C4-2B (cell line): ENCODE results near the gene KCNK6.

ENCODE experiments used
- H3K27ac ChIP-seq: fragments of 450-650 bp; 2 replicates; pipeline ENCODE4 v1.5.1; 2017
- CTCF ChIP-seq: fragments of 450-650 bp; conservative IDR thresholded peaks from 2 replicates; pipeline ENCODE4 v1.5.1; 2017; ENCODE audit warnings: mild to moderate bottlenecking
- ZFX ChIP-seq: fragments of 450-650 bp; IDR thresholded peaks from 2 replicates; pipeline ENCODE4 v1.6.1; 2017

Gene KCNK6

DNA sequence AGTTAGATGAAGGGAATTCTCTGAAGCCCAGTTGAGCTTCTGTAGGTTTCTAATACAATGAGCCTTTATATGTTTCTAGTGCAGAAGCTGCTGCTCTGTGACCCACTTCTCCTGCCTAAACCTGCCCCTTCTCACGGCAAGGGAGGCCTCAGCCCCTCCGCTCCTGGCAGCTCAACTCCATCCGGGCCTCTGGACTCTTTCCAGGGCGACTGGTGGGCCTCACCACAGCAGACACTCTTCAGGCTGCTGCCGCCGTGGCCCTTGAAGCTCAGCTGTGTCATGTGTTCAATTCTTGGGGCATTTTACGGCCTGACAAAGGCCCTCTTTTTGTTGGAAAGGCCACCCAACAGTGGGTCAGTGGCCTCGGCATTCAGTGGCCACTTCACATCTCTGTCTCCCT is 25.6 kb upstream of the KCNK6 start:
- TF ChIP-seq CTCF: no peak

GRCh38 chr19:38298821-38299680 is 20.6 kb upstream of the KCNK6 start:
- TF ChIP-seq ZFX (no peak), CTCF (no peak)
- H3K27ac ChIP-seq: peak overlapping the region; percentile 78

More for the DNA sequence above, 25.6 kb upstream of the KCNK6 start:
- no peak overlapping the region for H3K27ac ChIP-seq

DNA sequence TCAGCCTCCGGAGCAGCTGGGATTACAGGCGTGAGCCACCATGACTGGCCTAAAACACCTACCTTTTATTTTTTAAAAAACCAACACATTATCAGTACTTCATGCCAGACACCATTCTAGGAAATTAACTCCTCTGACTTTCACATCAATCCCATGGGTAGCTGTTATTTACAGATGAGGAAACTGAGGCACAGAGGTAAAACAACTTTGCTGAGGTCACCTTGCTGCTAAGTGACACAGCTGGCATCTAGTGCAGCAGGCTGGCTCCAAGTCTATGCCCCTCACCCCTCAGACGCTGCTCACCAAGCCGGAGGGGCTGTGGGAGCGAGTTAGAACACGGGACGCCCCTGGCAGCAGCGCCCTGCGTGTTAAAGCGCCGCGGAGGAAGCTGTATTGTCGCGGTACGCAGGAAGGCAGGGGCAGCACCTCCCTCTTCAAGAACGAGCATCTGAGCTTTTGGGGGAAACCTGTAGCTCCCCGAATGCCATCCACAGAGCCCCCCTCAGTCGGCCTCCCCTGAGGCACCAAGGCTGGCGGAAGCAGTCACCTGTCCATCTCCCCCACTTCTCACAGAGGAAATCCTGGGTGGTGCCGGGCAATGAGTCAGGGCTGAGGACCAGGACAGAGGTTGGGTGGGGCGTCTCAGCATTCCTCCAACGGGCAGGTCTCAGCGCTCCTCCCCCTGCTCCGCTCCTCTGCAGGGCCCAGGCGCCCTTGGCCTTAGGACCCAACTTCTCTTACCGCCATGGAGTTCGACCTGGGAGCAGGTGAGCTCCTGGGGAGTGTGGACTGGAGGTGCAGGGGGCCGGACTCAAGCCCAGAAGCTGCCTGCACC is 15.9 kb upstream of the KCNK6 start, which contains the start of gene C19orf33:
Gene C19orf33 (plus strand): TSS at position 735 of the 835 bp plus-strand sequence. CDS start 11 bp downstream, at position 746.
- no peak for TF ChIP-seq ZFX
- TF ChIP-seq CTCF: no peak
- no peak within 1 kb of the TSS for H3K27ac ChIP-seq

GRCh38 chr19:38304352-38304865 is 15.2 kb upstream of the KCNK6 start:
- TF ChIP-seq ZFX (no peak), CTCF (no peak)
- no peak overlapping the region for H3K27ac ChIP-seq

GRCh38 chr19:38304866-38305429 is 14.7 kb upstream of the KCNK6 start:
- H3K27ac ChIP-seq: no peak overlapping the region
- TF ChIP-seq CTCF (no peak), ZFX (no peak)

DNA sequence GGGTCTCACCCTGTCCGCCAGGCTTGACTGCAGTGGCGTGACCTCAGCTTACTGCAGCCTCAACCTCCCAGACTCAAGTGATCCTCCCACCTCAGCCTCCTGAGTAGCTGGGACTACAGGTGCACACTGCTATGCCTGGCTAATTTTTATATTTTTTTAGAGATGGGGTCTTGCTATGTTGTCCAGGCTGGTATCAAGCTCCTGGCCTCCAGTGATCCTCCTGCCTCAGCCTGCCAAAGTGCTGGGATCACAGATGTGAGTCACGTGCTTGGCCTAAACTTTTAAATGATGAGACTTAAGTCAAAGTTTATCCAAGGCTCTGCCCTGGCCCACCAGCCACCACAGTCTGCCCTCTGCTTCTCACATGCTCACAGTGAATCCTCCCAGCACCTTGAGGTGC is 13.4 kb upstream of the KCNK6 start:
- TF ChIP-seq ZFX (no peak), CTCF (no peak)
- H3K27ac ChIP-seq: no peak overlapping the region

GRCh38 chr19:38307076-38307475 is 12.6 kb upstream of the KCNK6 start:
- TF ChIP-seq CTCF (no peak), ZFX (no peak)
- no peak overlapping the region for H3K27ac ChIP-seq
